HG03025 (cell line): Measurements from ENCODE around the gene SYNPO.

Source experiments
- ATAC-seq: cut with Tn5 transposase; IDR thresholded peaks from one replicate; pipeline ENCODE4 v1.9.1; 2021; ENCODE audit warnings: mild to moderate bottlenecking, moderate library complexity; ENCODE audit not compliant: unreplicated experiment, low FRiP score

The SYNPO gene

GRCh38 chr5:150653762-150654556 is 13.5 kb downstream of the SYNPO start:
- ATAC-seq: no peak

GRCh38 chr5:150655221-150655620 is 14.8 kb downstream of the SYNPO start:
- no peak for ATAC-seq

- ATAC-seq: peak; percentile 70
Observed at GRCh38 chr5:150656191-150657132, 16.0 kb downstream of the SYNPO start.

GRCh38 chr5:150658121-150658520 is 17.7 kb downstream of the SYNPO start:
- no peak for ATAC-seq

GRCh38 chr5:150658699-150659265 is 18.3 kb downstream of the SYNPO start:
- no peak for ATAC-seq

- ATAC-seq: no peak
Observed at GRCh38 chr5:150659360-150660107, 19.1 kb downstream of the SYNPO start.

- no peak for ATAC-seq
Observed at GRCh38 chr5:150660108-150660831, 19.8 kb downstream of the SYNPO start.

- ATAC-seq: no peak
Observed at GRCh38 chr5:150661086-150661485, 20.6 kb downstream of the SYNPO start, which contains the start of gene MYOZ3. Gene MYOZ3, plus strand, starts transcription at chr5:150661251. Its CDS starts 1,691 bp downstream, at chr5:150662942.

GRCh38 chr5:150661821-150662596 is 21.5 kb downstream of the SYNPO start:
- no peak for ATAC-seq

- ATAC-seq: no peak
Observed at GRCh38 chr5:150662731-150663516, 22.5 kb downstream of the SYNPO start.

- no peak for ATAC-seq
Observed at GRCh38 chr5:150663936-150664335, 23.5 kb downstream of the SYNPO start.

GRCh38 chr5:150665044-150665443 is 24.6 kb downstream of the SYNPO start:
- ATAC-seq: no peak

GRCh38 chr5:150670275-150670947 is 30.0 kb downstream of the SYNPO start:
- no peak for ATAC-seq

GRCh38 chr5:150670948-150671310 is 30.5 kb downstream of the SYNPO start:
- no peak for ATAC-seq

- no peak for ATAC-seq
Observed at GRCh38 chr5:150671509-150672236, 31.2 kb downstream of the SYNPO start.

GRCh38 chr5:150672237-150672883 is 31.9 kb downstream of the SYNPO start:
- ATAC-seq: no peak
